ENCODE measurements around the gene KRT14.

GRCh38 chr17:41533613-41534012 lies 53.1 kb downstream of the KRT14 start:
- no peak for TF ChIP-seq CTCF (conservative IDR thresholded peaks at IDR 0.05; ENCODE audit: low read depth, low read length)
- no peak for TF ChIP-seq POLR2A (IDR thresholded peaks at IDR 0.05; ENCODE audit: low read depth, low read length)
- TF ChIP-seq NFE2L2 (IDR thresholded peaks at IDR 0.05; ENCODE audit: low read depth, low read length) = no peak
- no peak for TF ChIP-seq CEBPB (IDR thresholded peaks at IDR 0.05; ENCODE audit: low read depth, low read length)

Measured in IMR-90 (cell line).